Measurements from ENCODE around the gene ADORA2B.

GRCh38 chr17:16023881-16024280, 79.0 kb downstream of the ADORA2B start:
- no peak for TF ChIP-seq EZH2phosphoT487 (IDR thresholded peaks at IDR 0.05; ENCODE audit: insufficient read depth, low read depth)
- TF ChIP-seq EZH2 (IDR thresholded peaks at IDR 0.05; ENCODE audit: insufficient read depth, poor library complexity, severe bottlenecking), result no peak

All from GM23248 (cell line).